H54 (cell line): ENCODE data around the gene ZNF385B.

Experiments used
- DNase-seq: peaks from one replicate; pipeline ENCODE4 v3.0.0; 2011; ENCODE audit warnings: low spot score, mixed read lengths; ENCODE audit not compliant: insufficient read length
- FAIRE-seq: peaks from 3 replicates; lab custom pipeline; 2011; peaks lifted over from hg19 to GRCh38; lab: Jason Lieb, UNC
- POLR2A ChIP-seq: IDR thresholded peaks from 2 replicates; pipeline ENCODE4 v1.6.1; 2011; ENCODE audit warnings: low read depth, mild to moderate bottlenecking, low read length

The ZNF385B gene

GRCh38 chr2:179449010-179449409, 412.4 kb downstream of the ZNF385B start:
- FAIRE-seq (no peak), DNase-seq (no peak)
- TF ChIP-seq POLR2A, result no peak

GRCh38 chr2:179447839-179448447, 413.5 kb downstream of the ZNF385B start:
- TF ChIP-seq POLR2A, result no peak
- FAIRE-seq, result no peak
- no peak for DNase-seq

- FAIRE-seq (no peak), DNase-seq (no peak)
- no peak for TF ChIP-seq POLR2A
These were observed 414.0 kb downstream of the ZNF385B start for GRCh38 chr2:179447421-179447820.

- FAIRE-seq (no peak), DNase-seq (no peak)
- no peak for TF ChIP-seq POLR2A
These were observed 414.8 kb downstream of the ZNF385B start for GRCh38 chr2:179446476-179447141.

GRCh38 chr2:179444056-179444455, 417.4 kb downstream of the ZNF385B start:
- no peak for TF ChIP-seq POLR2A
- DNase-seq (no peak), FAIRE-seq (no peak)

GRCh38 chr2:179443180-179443579, 418.2 kb downstream of the ZNF385B start:
- TF ChIP-seq POLR2A, result no peak
- no peak for DNase-seq
- FAIRE-seq, result no peak

GRCh38 chr2:179442206-179442605, 419.2 kb downstream of the ZNF385B start:
- FAIRE-seq (no peak), DNase-seq (no peak)
- TF ChIP-seq POLR2A, result no peak

- FAIRE-seq (no peak), DNase-seq (no peak)
- TF ChIP-seq POLR2A, result no peak
These were observed 419.9 kb downstream of the ZNF385B start for GRCh38 chr2:179441551-179441950.

- peak; percentile 66 for FAIRE-seq
- DNase-seq, result no peak
- TF ChIP-seq POLR2A, result no peak
These were observed 420.7 kb downstream of the ZNF385B start for GRCh38 chr2:179440642-179441251.

- no peak for FAIRE-seq
These were observed 422.8 kb downstream of the ZNF385B start for GRCh38 chr2:179438654-179439053.

GRCh38 chr2:179437430-179437829, 424.0 kb downstream of the ZNF385B start:
- DNase-seq (no peak), FAIRE-seq (no peak)
- no peak for TF ChIP-seq POLR2A

More at GRCh38 chr2:179438654-179439053, 422.8 kb downstream of the ZNF385B start:
- TF ChIP-seq POLR2A, result no peak
- DNase-seq, result no peak

- no peak for TF ChIP-seq POLR2A
- FAIRE-seq, result no peak
- DNase-seq, result no peak
These were observed 425.8 kb downstream of the ZNF385B start for GRCh38 chr2:179435566-179435965.

- DNase-seq, result no peak
- FAIRE-seq, result no peak
These were observed 426.4 kb downstream of the ZNF385B start for GRCh38 chr2:179435000-179435399.

GRCh38 chr2:179434357-179434756, 427.1 kb downstream of the ZNF385B start:
- no peak for TF ChIP-seq POLR2A
- DNase-seq (no peak), FAIRE-seq (no peak)

More at GRCh38 chr2:179435000-179435399, 426.4 kb downstream of the ZNF385B start:
- TF ChIP-seq POLR2A, result no peak
